ENCODE results near the gene IFNL4.
"Not testable (repeated sequence)": the region's sequence is repeated elsewhere in the genome, so short reads cannot be mapped to it uniquely, and the experiment has no call there.

The IFNL4 gene

DNA sequence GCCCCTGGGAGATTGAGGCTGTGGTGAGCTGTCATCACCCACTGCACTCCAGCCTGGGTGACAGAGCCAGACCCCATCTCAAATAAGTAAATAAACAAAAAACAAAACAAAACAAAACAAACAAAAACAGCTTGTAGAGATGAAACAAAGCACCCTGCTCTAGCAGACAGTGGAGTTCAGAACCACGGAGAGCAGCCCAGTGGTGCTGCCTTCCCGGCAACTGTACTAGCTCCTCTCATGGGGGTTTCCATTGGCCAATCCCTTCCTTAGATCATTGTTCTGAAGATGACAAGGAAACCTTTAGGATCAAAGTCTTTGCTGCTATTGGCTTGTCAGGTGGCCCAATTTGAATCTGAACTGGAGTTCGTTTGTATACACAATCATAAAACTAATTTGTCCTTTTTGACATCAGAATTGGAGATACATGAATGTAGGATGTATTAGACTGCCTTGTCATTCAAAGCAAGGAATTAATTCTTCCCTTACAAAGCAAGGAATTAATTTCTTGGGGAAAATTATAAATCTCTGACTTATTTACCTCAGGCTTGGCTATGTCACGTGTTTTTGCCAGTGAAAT is 24.9 kb downstream of the IFNL4 start:
- peak; percentile 71 for DNase-seq

DNA sequence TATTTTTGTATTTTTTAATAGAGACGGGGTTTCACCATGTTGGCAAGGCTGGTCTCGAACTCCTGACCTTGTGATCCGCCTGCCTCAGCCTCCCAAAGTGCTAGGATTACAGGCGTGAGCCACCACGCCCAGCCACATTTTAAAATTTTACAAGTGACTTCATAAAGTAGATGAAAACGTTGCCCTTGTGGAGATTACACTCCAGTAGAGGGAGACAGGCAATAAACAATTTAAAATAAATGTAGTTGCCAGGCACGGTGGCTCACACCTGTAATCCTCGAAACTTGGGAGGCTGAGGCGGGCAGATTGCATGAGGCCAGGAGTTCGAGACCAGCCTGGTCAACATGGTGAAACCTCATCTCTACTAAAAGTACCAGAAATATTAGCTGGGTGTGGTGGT is 29.5 kb downstream of the IFNL4 start:
- H3K27ac Mint-ChIP-seq; H3K4me3 Mint-ChIP-seq; DNase-seq; H3K36me3 Mint-ChIP-seq (ENCODE audit: low read depth); H3K4me1 Mint-ChIP-seq: not testable (repeated sequence)
- Mint-ChIP-seq H3K9me3 (peaks cover 20% of the 10 kb centered on the region), H3K27me3 (ENCODE audit: low read depth, poor library complexity) (peaks cover 65% of the 10 kb centered on the region)

More for the DNA sequence above, 24.9 kb downstream of the IFNL4 start:
- Mint-ChIP-seq H3K27ac (no peak overlapping the region), H3K9me3 (no peaks in the 10 kb centered on the region), H3K4me1 (no peaks in the 10 kb centered on the region), H3K4me3 (no peak overlapping the region), H3K36me3 (ENCODE audit: low read depth) (no peaks in the 10 kb centered on the region), H3K27me3 (ENCODE audit: low read depth, poor library complexity) (peaks cover 77% of the 10 kb centered on the region)
- TF ChIP-seq, protein P1, sequence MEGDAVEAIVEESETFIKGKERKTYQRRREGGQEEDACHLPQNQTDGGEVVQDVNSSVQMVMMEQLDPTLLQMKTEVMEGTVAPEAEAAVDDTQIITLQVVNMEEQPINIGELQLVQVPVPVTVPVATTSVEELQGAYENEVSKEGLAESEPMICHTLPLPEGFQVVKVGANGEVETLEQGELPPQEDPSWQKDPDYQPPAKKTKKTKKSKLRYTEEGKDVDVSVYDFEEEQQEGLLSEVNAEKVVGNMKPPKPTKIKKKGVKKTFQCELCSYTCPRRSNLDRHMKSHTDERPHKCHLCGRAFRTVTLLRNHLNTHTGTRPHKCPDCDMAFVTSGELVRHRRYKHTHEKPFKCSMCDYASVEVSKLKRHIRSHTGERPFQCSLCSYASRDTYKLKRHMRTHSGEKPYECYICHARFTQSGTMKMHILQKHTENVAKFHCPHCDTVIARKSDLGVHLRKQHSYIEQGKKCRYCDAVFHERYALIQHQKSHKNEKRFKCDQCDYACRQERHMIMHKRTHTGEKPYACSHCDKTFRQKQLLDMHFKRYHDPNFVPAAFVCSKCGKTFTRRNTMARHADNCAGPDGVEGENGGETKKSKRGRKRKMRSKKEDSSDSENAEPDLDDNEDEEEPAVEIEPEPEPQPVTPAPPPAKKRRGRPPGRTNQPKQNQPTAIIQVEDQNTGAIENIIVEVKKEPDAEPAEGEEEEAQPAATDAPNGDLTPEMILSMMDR (IDR thresholded peaks at IDR 0.05): no peak

DNA sequence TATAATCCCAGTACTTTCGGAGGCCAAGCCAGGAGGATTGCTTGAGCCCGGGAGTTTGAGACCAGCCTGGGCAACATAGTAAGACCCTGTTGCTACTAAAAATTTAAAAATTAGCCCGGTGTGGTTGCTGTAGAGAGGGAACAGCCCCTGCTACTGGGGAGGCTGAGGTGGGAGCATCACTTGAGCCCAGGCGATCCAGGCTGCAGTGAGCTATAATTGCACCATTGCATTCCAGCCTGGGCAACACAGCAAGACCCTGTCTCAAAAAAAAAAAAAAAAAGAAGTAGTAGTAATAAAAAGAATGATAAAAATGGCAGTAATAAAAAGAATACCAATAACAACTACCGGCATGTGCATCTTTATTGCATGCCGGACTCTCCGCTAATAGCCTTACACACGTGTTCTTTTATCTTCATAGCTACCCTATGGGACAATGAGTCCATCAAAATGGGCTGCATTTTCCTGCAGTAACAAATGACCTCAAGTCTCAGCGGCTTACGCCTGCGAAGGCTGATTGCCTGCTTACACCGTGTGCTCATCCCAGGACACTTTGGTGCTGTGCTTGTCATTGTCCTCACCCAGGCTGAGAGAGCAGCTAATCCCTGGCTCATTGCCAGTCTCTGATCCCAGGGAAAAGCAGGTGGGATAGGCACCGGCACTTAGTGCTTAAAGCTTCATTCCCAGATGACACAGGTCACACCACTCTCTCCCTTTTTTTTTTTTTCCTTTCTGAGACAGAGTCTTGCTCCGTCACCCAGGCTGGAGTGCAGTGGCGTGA is 30.2 kb downstream of the IFNL4 start:
- H3K9me3 Mint-ChIP-seq: peaks cover 20% of the 10 kb centered on the region
- no peak overlapping the region for H3K4me3 Mint-ChIP-seq
- peaks cover 4% of the 10 kb centered on the region for H3K36me3 Mint-ChIP-seq (ENCODE audit: low read depth)
- H3K4me1 Mint-ChIP-seq: no peaks in the 10 kb centered on the region
- no peak for DNase-seq
- TF ChIP-seq, protein P1 (IDR thresholded peaks at IDR 0.05): no peak
- H3K27ac Mint-ChIP-seq: no peak overlapping the region
- H3K27me3 Mint-ChIP-seq (ENCODE audit: low read depth, poor library complexity): peaks cover 70% of the 10 kb centered on the region

DNA sequence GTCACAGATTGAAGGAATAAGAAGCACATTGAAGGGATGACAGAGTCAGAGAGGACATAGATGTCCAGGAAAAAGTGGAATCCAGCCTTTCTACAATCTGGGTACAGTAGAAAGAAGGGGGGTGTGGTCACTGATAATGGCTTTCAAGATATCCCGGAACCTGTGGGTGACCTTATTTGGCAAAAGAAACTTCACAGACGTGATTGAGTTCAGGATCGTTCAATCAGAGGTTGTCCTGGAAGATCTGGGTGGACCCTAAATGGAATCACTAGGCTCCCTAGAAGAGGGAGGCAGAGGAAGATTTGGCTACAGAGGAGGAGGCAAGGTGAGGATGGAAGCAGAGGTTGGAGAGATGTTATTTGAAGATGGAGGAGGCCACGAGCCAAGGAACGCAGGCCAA is 31.6 kb downstream of the IFNL4 start:
- peaks cover 76% of the 10 kb centered on the region for H3K27me3 Mint-ChIP-seq (ENCODE audit: low read depth, poor library complexity)
- H3K36me3 Mint-ChIP-seq (ENCODE audit: low read depth): peaks cover 4% of the 10 kb centered on the region
- TF ChIP-seq, protein P1 (IDR thresholded peaks at IDR 0.05): no peak
- peaks cover 20% of the 10 kb centered on the region for H3K9me3 Mint-ChIP-seq
- H3K4me1 Mint-ChIP-seq: no peaks in the 10 kb centered on the region
- DNase-seq: no peak
- H3K4me3 Mint-ChIP-seq: no peak overlapping the region
- no peak overlapping the region for H3K27ac Mint-ChIP-seq

DNA sequence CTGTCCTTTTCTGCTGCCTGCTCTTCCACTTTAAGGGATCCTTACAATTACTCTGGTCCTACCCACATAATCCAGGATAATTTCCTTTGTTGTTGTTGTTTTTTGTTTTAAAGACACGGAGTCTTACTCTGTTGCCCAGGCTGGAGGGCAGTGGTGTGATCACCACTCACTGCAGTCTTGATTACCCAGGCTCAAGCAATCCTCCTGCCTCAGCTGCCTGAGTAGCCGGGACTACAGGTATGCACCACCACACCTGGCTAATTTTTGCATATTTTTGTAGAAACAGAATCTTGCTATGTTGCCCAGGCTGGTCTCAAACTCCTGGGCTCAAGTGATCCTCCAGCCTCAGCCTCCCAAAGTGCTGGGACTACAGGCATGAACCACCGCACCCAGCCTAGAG is 33.3 kb downstream of the IFNL4 start:
- H3K4me3 Mint-ChIP-seq: not testable (repeated sequence)

DNA sequence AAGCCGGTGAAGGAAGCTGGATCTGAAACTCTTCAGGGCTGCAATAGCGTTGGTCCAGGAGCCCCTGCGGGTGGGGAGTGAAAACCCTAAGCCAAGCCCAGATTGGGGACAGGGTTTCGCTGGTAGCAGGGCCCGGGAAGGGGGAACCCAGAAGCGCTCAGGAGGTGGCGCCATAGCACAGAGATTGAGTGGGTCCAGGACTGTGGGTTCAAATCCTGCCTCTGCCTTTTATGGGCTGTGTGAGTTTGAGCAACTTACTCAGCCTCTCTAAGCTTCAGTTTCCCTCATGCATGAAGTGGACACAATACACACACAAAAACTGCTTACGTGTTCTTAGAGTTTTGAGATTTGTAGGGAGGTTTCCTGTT is 36.3 kb downstream of the IFNL4 start:
- Mint-ChIP-seq H3K36me3 (ENCODE audit: low read depth) (peaks cover 4% of the 10 kb centered on the region), H3K27me3 (ENCODE audit: low read depth, poor library complexity) (peaks cover 62% of the 10 kb centered on the region), H3K4me3 (no peak overlapping the region), H3K4me1 (no peaks in the 10 kb centered on the region), H3K9me3 (peaks cover 14% of the 10 kb centered on the region), H3K27ac (no peak overlapping the region)
- DNase-seq: peak; percentile 33
- TF ChIP-seq, protein P1 (IDR thresholded peaks at IDR 0.05): no peak

More for the DNA sequence above, 33.3 kb downstream of the IFNL4 start:
- not testable (repeated sequence) for H3K4me1 Mint-ChIP-seq; H3K27ac Mint-ChIP-seq; H3K36me3 Mint-ChIP-seq (ENCODE audit: low read depth); DNase-seq
- Mint-ChIP-seq H3K27me3 (ENCODE audit: low read depth, poor library complexity) (peaks cover 69% of the 10 kb centered on the region), H3K9me3 (peaks cover 20% of the 10 kb centered on the region)
